Tibial nerve (tissue), 4 donors: ENCODE data around the gene PTPN2. TPM values are rescaled to one million over a fixed set of nuclear protein-coding genes. Genes with fewer than 3 reads are reported as not detected.

Experiments
- DNase-seq, 2 donors: peaks; one replicate each; pipeline ENCODE4 v3.0.0-alpha.2; 2019; ENCODE audit warnings: low spot score in 2 of 2
- H3K27ac ChIP-seq, 4 donors: fragments of 200-600 bp; sonication (generic) in 3 of 4; one replicate each; pipeline ENCODE4 v1.5.1; 2017 to 2019; ENCODE audit warnings: mild to moderate bottlenecking in 1 of 4
- H3K27me3 ChIP-seq, 2 donors: fragments of 200-600 bp; sonication (generic) in 1 of 2; one replicate each; pipeline versions ENCODE4 v1.5.1 to v1.6.0; 2017 to 2019
- H3K36me3 ChIP-seq, 3 donors: fragments of 200-600 bp; sonication (generic); one replicate each; pipeline ENCODE4 v1.5.1; 2018 to 2019
- H3K4me1 ChIP-seq, 4 donors: fragments of 200-600 bp; sonication (generic) in 3 of 4; one replicate each; pipeline ENCODE4 v1.5.1; 2017 to 2019
- H3K4me3 ChIP-seq, 4 donors: fragments of 200-600 bp; sonication (generic) in 3 of 4; one replicate each; pipeline ENCODE4 v1.5.1; 2017 to 2019; ENCODE audit warnings: mild to moderate bottlenecking in 1 of 4, moderate library complexity in 1 of 4
- H3K9me3 ChIP-seq, 4 donors: fragments of 200-600 bp; sonication (generic) in 3 of 4; one replicate each; pipeline ENCODE4 v1.5.1; 2017 to 2019
- EP300 ChIP-seq, 2 donors: sonication (generic); formaldehyde crosslinking; IDR thresholded peaks; one replicate each; pipeline ENCODE4 v1.6.1; 2017; ENCODE audit warnings: antibody characterized with exemption in 2 of 2, mild to moderate bottlenecking in 1 of 2
- POLR2A ChIP-seq, 2 donors: fragments of 450-650 bp; IDR thresholded peaks; one replicate each; pipeline ENCODE4 v1.6.1; 2017; ENCODE audit warnings: antibody characterized with exemption in 2 of 2, mild to moderate bottlenecking in 2 of 2, moderate library complexity in 2 of 2
- WGBS, 2 donors: methylation state at CpG; one replicate each; pipeline ENCODE4 v1.1.5; 2018; 5-methylcytosine and 5-hydroxymethylcytosine counted together
- total RNA-seq, 4 donors: library from RNA; depleted of rRNA; stranded (reverse); fragments of >200 nt; gene quantifications; one replicate each; pipeline ENCODE4 v1.1.0, GENCODE V29; 2016
- TF ChIP-seq, protein P1 (sequence below), 5 experiments: fragments of 200-600 bp in 3 of 5; fragments of 450-650 bp in 2 of 5; sonication (generic) in 3 of 5; IDR thresholded peaks; one replicate each; pipeline ENCODE4 v1.5.1; 2016 to 2019; ENCODE audit warnings: antibody characterized with exemption in 5 of 5, mild to moderate bottlenecking in 3 of 5, moderate library complexity in 2 of 5

Gene PTPN2
- total RNA-seq, 4 donors from 2014 or later: 12.9 to 50.5 (median 30.7) TPM

DNA sequence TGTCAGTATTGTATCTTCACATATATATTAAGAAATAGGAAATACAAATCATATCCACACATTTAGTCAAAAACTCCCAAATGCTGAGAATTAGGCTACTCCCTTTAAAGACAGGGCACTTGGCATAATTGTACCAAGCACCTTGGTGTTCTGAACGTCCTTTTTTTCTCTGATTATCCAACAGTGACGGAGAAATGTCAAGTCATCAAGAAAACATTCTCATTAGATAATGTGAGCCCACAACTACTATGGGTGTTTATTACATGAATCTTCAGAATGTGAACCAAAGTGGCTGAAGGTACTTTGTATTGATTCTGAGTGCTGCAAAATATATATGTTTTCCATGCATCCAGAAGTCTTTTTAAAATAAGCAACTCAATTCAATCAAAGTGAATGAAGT, 97.4 kb downstream of the PTPN2 start:
- Histone ChIP-seq H3K4me3 (no peak overlapping the region), H3K27ac (no peak overlapping the region), H3K4me1 (no peaks in the 10 kb centered on the region), H3K27me3 (no peaks in the 10 kb centered on the region), H3K36me3 (peaks cover 0 to 7% (median 0%) of the 10 kb centered on the region in 3 donors), H3K9me3 (no peaks in the 10 kb centered on the region)
- no peak for DNase-seq
- no peak for TF ChIP-seq POLR2A (IDR thresholded peaks at IDR 0.05)
- no peak for TF ChIP-seq EP300 (IDR thresholded peaks at IDR 0.05)
- TF ChIP-seq, protein P1, sequence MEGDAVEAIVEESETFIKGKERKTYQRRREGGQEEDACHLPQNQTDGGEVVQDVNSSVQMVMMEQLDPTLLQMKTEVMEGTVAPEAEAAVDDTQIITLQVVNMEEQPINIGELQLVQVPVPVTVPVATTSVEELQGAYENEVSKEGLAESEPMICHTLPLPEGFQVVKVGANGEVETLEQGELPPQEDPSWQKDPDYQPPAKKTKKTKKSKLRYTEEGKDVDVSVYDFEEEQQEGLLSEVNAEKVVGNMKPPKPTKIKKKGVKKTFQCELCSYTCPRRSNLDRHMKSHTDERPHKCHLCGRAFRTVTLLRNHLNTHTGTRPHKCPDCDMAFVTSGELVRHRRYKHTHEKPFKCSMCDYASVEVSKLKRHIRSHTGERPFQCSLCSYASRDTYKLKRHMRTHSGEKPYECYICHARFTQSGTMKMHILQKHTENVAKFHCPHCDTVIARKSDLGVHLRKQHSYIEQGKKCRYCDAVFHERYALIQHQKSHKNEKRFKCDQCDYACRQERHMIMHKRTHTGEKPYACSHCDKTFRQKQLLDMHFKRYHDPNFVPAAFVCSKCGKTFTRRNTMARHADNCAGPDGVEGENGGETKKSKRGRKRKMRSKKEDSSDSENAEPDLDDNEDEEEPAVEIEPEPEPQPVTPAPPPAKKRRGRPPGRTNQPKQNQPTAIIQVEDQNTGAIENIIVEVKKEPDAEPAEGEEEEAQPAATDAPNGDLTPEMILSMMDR (IDR thresholded peaks at IDR 0.05): no peak
- 81 to 89% methylated on average over 2 of the region's 2 CpGs for WGBS, 2 donors

DNA sequence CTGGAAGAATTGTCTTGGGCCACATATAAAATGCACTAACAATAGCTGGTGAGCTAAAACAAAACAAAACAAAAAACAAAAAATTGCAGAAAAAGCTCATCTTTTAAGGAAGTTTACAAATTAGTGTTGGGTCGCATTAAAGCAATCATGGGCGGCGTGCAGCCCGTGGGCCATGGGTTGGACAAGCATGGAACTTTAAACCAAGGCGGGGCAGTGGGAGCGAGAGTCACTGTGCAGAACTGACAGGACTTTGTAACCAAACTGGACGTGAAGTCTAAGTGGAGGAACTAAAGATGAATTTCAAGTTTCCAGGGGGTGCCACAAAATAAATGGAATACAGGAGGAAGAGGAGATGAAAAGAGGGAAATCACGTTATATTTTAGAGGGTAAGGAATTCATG, 100.5 kb downstream of the PTPN2 start:
- Histone ChIP-seq H3K9me3 (peaks cover 0 to 7% (median 0%) of the 10 kb centered on the region in 4 donors), H3K27me3 (no peaks in the 10 kb centered on the region), H3K4me1 (no peaks in the 10 kb centered on the region), H3K27ac (no peak overlapping the region), H3K4me3 (no peak overlapping the region), H3K36me3 (peaks cover 0 to 4% (median 0%) of the 10 kb centered on the region in 3 donors)
- 88 to 89% methylated on average over 8 of the region's 8 CpGs for WGBS, 2 donors
- no peak for DNase-seq
- no peak for TF ChIP-seq POLR2A (IDR thresholded peaks at IDR 0.05)
- TF ChIP-seq EP300 (IDR thresholded peaks at IDR 0.05): no peak
- TF ChIP-seq, protein P1 (IDR thresholded peaks at IDR 0.05): no peak

GRCh38 chr18:12782521-12782920, 101.5 kb downstream of the PTPN2 start:
- 73 to 81% methylated on average over 6 of the region's 6 CpGs for WGBS, 2 donors
- no peaks in the 10 kb centered on the region for H3K4me1 ChIP-seq
- TF ChIP-seq, protein P1 (IDR thresholded peaks at IDR 0.05): no peak
- no peak for TF ChIP-seq EP300 (IDR thresholded peaks at IDR 0.05)
- no peak for TF ChIP-seq POLR2A (IDR thresholded peaks at IDR 0.05)
- peaks cover 0 to 4% (median 0%) of the 10 kb centered on the region in 3 donors for H3K36me3 ChIP-seq
- no peaks in the 10 kb centered on the region for H3K27me3 ChIP-seq
- no peak for DNase-seq
- H3K9me3 ChIP-seq: peaks cover 0 to 8% (median 0%) of the 10 kb centered on the region in 4 donors
- no peak overlapping the region for H3K27ac ChIP-seq
- H3K4me3 ChIP-seq: no peak overlapping the region

- Histone ChIP-seq H3K4me3 (no peak overlapping the region), H3K27me3 (no peaks in the 10 kb centered on the region), H3K27ac (no peak overlapping the region), H3K9me3 (peaks cover 0 to 11% (median 0%) of the 10 kb centered on the region in 4 donors), H3K4me1 (no peaks in the 10 kb centered on the region), H3K36me3 (no peaks in the 10 kb centered on the region)
- DNase-seq: no peak
- TF ChIP-seq POLR2A (IDR thresholded peaks at IDR 0.05) (no peak), EP300 (IDR thresholded peaks at IDR 0.05) (no peak)
- TF ChIP-seq, protein P1 (IDR thresholded peaks at IDR 0.05): no peak
- 91 to 93% methylated on average over 21 of the region's 21 CpGs for WGBS, 2 donors
These were observed 104.6 kb downstream of the PTPN2 start for GRCh38 chr18:12779456-12779855.

DNA sequence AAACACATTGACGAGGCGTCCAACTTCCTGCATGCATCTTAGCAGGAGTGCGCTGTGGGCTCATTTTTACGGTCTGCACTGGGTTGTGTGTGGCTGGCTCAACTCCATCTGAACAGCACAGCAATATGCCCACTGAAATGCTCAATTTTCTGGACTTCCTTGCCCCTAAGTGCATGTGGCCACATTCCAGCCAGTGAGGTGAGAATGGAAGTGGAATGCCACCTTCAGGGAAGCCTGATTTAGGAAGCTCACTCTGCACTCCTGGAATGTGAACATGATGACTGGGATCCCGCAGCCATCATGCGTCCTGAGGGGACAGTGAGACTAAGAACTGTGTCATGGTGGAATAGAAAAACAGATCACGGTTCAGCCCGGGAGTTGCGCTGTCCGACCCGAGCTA, 105.0 kb downstream of the PTPN2 start:
- no peak for DNase-seq
- 91 to 94% methylated on average over 9 to 11 of the region's 11 CpGs for WGBS, 2 donors
- peaks cover 0 to 11% (median 0%) of the 10 kb centered on the region in 4 donors for H3K9me3 ChIP-seq
- no peaks in the 10 kb centered on the region for H3K4me1 ChIP-seq
- no peak overlapping the region for H3K4me3 ChIP-seq
- no peaks in the 10 kb centered on the region for H3K36me3 ChIP-seq
- no peaks in the 10 kb centered on the region for H3K27me3 ChIP-seq
- no peak for TF ChIP-seq POLR2A (IDR thresholded peaks at IDR 0.05)
- no peak for TF ChIP-seq EP300 (IDR thresholded peaks at IDR 0.05)
- TF ChIP-seq, protein P1 (IDR thresholded peaks at IDR 0.05): no peak
- H3K27ac ChIP-seq: no peak overlapping the region
